Measurements from ENCODE around the gene PRRC2C.
"Not testable (repeated sequence)": the region's sequence is repeated elsewhere in the genome, so short reads cannot be mapped to it uniquely, and the experiment has no call there.

PRRC2C gene

GRCh38 chr1:171581766-171582165, 96.4 kb downstream of the PRRC2C start:
- Mint-ChIP-seq H3K36me3 (peaks cover 56% of the 10 kb centered on the region), H3K27ac (no peak overlapping the region), H3K9me3 (no peaks in the 10 kb centered on the region), H3K4me3 (no peak overlapping the region), H3K27me3 (no peaks in the 10 kb centered on the region), H3K4me1 (peaks cover 9% of the 10 kb centered on the region)
- CTCF ChIA-PET = no interaction called here
- DNase-seq = no peak

DNA sequence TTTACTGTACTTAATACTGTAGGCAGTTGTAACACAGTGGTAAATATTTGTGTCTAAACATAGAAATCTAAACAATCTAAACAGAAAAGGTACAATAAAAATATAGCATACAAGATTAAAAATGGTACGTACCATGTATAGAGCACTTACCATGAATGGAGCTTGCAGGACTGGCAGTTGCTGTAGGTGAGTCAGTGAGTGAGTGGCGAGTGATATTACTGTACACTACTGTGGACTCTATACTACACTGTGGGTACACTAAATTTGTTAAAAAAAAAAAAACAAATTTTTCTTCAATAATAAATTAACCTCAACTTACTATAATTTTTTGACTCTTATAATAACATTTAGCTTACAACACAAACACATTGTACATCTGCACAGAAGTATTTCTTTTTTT, 97.3 kb downstream of the PRRC2C start:
- no peaks in the 10 kb centered on the region for H3K27me3 Mint-ChIP-seq
- CTCF ChIA-PET = no interaction called here
- H3K4me1 Mint-ChIP-seq = peaks cover 9% of the 10 kb centered on the region
- DNase-seq = no peak
- no peak overlapping the region for H3K4me3 Mint-ChIP-seq
- H3K27ac Mint-ChIP-seq = no peak overlapping the region
- H3K36me3 Mint-ChIP-seq = peaks cover 56% of the 10 kb centered on the region
- no peaks in the 10 kb centered on the region for H3K9me3 Mint-ChIP-seq

DNA sequence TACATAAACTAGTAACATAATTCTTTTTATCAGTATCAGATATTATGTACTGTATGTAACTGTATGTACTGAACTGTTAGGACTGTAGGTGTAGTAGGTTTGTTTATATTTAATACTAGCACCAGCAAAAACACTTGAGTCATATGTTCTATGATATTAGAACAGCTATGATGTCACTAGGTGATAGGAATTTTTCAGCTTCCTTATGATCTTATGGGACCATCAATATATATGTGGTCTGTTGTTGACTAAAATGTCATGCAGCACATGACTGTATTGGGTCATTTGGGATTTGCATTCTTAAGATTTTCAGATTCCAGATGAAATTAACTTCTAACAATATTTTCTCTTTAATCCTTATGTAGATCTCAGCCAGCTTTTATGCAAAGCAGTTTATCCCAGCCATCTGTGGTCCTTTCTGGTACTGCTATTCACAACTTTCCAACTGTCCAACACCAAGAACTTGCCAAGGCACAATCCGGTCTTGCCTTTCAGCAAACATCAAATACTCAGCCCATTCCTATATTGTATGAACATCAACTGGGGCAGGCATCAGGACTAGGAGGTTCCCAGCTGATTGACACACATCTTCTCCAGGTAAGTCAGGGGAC, 98.4 kb downstream of the PRRC2C start:
- no peak overlapping the region for H3K4me3 Mint-ChIP-seq
- no peaks in the 10 kb centered on the region for H3K27me3 Mint-ChIP-seq
- H3K4me1 Mint-ChIP-seq = peaks cover 9% of the 10 kb centered on the region
- no peak overlapping the region for H3K27ac Mint-ChIP-seq
- no peak for DNase-seq
- CTCF ChIA-PET = no interaction called here
- no peaks in the 10 kb centered on the region for H3K9me3 Mint-ChIP-seq
- H3K36me3 Mint-ChIP-seq = peaks cover 53% of the 10 kb centered on the region

DNA sequence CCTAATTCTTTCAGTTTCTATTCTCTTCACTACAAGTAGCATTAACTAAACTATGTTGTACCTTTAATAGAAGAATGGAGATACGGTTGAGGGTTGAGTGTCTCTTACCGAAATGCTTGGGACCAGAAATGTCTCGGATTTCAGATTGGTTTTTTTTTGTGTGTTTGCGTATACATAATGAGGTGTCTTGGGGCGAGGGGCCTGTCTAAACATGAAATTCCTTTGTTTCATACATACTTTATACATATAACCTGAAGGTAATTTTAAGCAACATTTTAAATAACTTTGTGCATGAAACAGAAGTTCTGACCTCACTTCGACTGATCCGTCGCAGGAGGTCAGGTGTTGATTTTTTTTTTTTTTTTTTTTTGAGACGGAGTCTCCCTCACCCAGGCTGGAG, 100.4 kb downstream of the PRRC2C start:
- no peaks in the 10 kb centered on the region for H3K9me3 Mint-ChIP-seq
- H3K4me1 Mint-ChIP-seq = peaks cover 6% of the 10 kb centered on the region
- CTCF ChIA-PET = no interaction called here
- H3K36me3 Mint-ChIP-seq = peaks cover 57% of the 10 kb centered on the region
- no peak overlapping the region for H3K4me3 Mint-ChIP-seq
- H3K27ac Mint-ChIP-seq = peak overlapping the region; percentile 76
- DNase-seq = no peak
- no peaks in the 10 kb centered on the region for H3K27me3 Mint-ChIP-seq

GRCh38 chr1:171588230-171588629, 102.9 kb downstream of the PRRC2C start:
- CTCF ChIA-PET = no interaction called here
- peaks cover 70% of the 10 kb centered on the region for H3K36me3 Mint-ChIP-seq
- H3K9me3 Mint-ChIP-seq = no peaks in the 10 kb centered on the region
- no peak overlapping the region for H3K4me3 Mint-ChIP-seq
- H3K27me3 Mint-ChIP-seq = no peaks in the 10 kb centered on the region
- no peak for DNase-seq
- no peak overlapping the region for H3K27ac Mint-ChIP-seq
- H3K4me1 Mint-ChIP-seq = no peaks in the 10 kb centered on the region

DNA sequence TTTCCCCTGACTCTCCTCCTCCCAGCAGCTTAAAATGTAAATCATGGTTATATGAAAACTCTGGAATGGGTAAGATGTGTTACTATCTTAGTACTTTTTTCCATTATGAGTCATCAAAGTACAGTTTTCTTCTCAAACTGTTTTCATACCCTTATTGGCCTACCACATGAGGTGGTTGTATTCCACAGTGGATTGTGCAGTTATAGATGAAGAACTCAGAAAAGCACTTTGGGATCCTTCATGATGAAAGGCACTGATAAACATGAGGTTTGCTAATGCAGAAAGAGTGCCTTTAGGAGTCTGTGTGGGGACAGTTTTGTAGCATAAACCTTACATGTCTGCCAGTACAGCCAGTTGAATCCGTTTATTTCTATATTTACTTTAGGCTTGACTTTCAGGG, 104.7 kb downstream of the PRRC2C start:
- Mint-ChIP-seq H3K36me3 (peaks cover 71% of the 10 kb centered on the region), H3K9me3 (no peaks in the 10 kb centered on the region), H3K27ac (no peak overlapping the region), H3K4me1 (no peaks in the 10 kb centered on the region), H3K4me3 (no peak overlapping the region), H3K27me3 (no peaks in the 10 kb centered on the region)
- CTCF ChIA-PET = no interaction called here
- no peak for DNase-seq

DNA sequence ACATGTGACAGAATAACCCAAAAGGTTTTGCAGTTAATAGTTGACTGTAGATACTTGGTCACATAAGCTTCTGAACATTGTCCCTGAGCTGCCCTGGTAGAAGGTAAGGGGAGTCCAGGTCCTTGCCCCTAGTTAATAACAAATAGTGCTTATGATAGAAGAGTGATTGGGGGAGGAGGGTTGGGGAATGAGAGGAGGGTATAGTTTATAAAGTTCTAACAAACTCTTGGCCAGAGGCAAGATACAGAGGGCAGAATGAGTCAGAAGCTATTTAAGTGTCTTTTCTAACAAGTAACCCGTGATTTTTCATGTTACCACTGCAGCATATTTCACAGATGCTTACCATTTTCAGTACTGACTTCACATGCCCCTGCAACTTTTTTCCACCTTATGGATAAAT, 110.0 kb downstream of the PRRC2C start:
- H3K36me3 Mint-ChIP-seq = peaks cover 45% of the 10 kb centered on the region

DNA sequence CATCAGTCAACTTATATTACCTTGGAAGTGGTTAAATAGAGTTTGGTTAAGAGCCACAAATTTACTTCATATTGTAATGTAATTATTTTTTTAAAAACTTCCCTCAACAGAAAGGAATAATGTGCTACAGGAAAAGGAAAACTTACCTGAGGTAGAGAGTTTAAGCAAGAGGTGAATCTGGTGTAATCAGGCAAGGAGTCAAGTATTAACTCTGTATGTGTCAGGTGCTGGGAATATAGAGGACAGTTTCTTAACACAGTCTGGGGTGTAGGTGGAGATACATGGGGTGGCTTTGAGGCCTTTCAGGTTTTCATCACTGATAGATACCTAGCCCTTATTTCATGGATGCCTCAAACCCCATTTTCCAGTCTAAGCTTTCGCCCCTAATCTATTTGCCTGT, 110.8 kb downstream of the PRRC2C start:
- no peaks in the 10 kb centered on the region for H3K4me1 Mint-ChIP-seq
- no peak overlapping the region for H3K4me3 Mint-ChIP-seq
- H3K27ac Mint-ChIP-seq = no peak overlapping the region
- CTCF ChIA-PET = interaction anchor here (1.1 kb wide), 1 partner anchor 58 kb away, joined by 3 read pairs; no protein-coding TSS in a partner anchor
- no peaks in the 10 kb centered on the region for H3K9me3 Mint-ChIP-seq
- no peak for DNase-seq
- peaks cover 39% of the 10 kb centered on the region for H3K36me3 Mint-ChIP-seq
- H3K27me3 Mint-ChIP-seq = peaks cover 3% of the 10 kb centered on the region

More for the DNA sequence above, 110.0 kb downstream of the PRRC2C start:
- DNase-seq = no peak
- no peaks in the 10 kb centered on the region for H3K9me3 Mint-ChIP-seq
- no peak overlapping the region for H3K27ac Mint-ChIP-seq
- CTCF ChIA-PET = no interaction called here
- H3K4me3 Mint-ChIP-seq = no peak overlapping the region
- no peaks in the 10 kb centered on the region for H3K27me3 Mint-ChIP-seq
- no peaks in the 10 kb centered on the region for H3K4me1 Mint-ChIP-seq

GRCh38 chr1:171596705-171597104, 111.4 kb downstream of the PRRC2C start:
- Mint-ChIP-seq H3K27ac (no peak overlapping the region), H3K9me3 (no peaks in the 10 kb centered on the region)

GRCh38 chr1:171597203-171597602, 111.9 kb downstream of the PRRC2C start:
- Mint-ChIP-seq H3K4me3 (no peak overlapping the region), H3K27ac (no peak overlapping the region), H3K9me3 (no peaks in the 10 kb centered on the region), H3K27me3 (peaks cover 3% of the 10 kb centered on the region), H3K4me1 (no peaks in the 10 kb centered on the region), H3K36me3 (peaks cover 29% of the 10 kb centered on the region)
- no peak for DNase-seq
- CTCF ChIA-PET = interaction anchor here (0.7 to 1.1 kb wide), 2 partner anchors 57 to 112 kb away, joined by 3 read pairs; partner anchors contain the start of gene PRRC2C

More at GRCh38 chr1:171596705-171597104, 111.4 kb downstream of the PRRC2C start:
- no peaks in the 10 kb centered on the region for H3K4me1 Mint-ChIP-seq
- no peak for DNase-seq
- H3K36me3 Mint-ChIP-seq = peaks cover 33% of the 10 kb centered on the region
- H3K4me3 Mint-ChIP-seq = no peak overlapping the region
- peaks cover 3% of the 10 kb centered on the region for H3K27me3 Mint-ChIP-seq
- CTCF ChIA-PET = interaction anchor here (0.7 to 1.1 kb wide), 2 partner anchors 58 to 111 kb away, joined by 3 read pairs; partner anchors contain the start of gene PRRC2C

- H3K9me3 Mint-ChIP-seq, DNase-seq, H3K27me3 Mint-ChIP-seq, H3K4me3 Mint-ChIP-seq, H3K4me1 Mint-ChIP-seq, CTCF ChIA-PET, H3K27ac Mint-ChIP-seq: not testable (repeated sequence)
- H3K36me3 Mint-ChIP-seq = peaks cover 11% of the 10 kb centered on the region
Observed at GRCh38 chr1:171600310-171600709, 115.0 kb downstream of the PRRC2C start.

DNA sequence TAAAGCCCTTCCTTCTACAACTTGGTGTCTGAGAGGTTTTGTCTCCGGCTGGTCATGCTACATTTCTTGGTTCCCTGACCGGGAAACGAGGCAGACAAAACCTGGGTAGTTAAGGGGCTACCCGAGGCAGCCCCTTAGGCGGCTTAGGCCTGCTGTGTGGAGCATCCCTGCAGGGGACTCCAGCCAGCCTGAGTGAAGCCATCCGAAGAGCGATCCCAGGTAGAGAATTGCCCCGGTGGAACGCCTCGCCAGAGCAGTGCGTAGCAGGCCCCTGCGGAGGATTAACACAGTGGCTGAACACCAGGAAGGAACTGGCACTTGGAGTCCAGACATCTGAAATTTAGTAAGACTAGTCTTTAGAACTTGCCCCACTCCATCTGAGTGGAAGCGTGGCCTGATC, 115.5 kb downstream of the PRRC2C start:
- Mint-ChIP-seq H3K27ac (no peak overlapping the region), H3K36me3 (peaks cover 11% of the 10 kb centered on the region), H3K27me3 (peaks cover 3% of the 10 kb centered on the region)

GRCh38 chr1:171603042-171603441, 117.7 kb downstream of the PRRC2C start:
- CTCF ChIA-PET, DNase-seq, H3K9me3 Mint-ChIP-seq, H3K27me3 Mint-ChIP-seq, H3K4me1 Mint-ChIP-seq, H3K36me3 Mint-ChIP-seq, H3K27ac Mint-ChIP-seq, H3K4me3 Mint-ChIP-seq: not testable (repeated sequence)

More for the DNA sequence above, 115.5 kb downstream of the PRRC2C start:
- Mint-ChIP-seq H3K9me3 (no peaks in the 10 kb centered on the region), H3K4me1 (no peaks in the 10 kb centered on the region), H3K4me3 (no peak overlapping the region)
- CTCF ChIA-PET = no interaction called here
- DNase-seq = no peak

- Mint-ChIP-seq H3K4me3 (no peak overlapping the region), H3K27me3 (no peaks in the 10 kb centered on the region), H3K4me1 (no peaks in the 10 kb centered on the region), H3K27ac (no peak overlapping the region), H3K9me3 (no peaks in the 10 kb centered on the region), H3K36me3 (no peaks in the 10 kb centered on the region)
- no peak for DNase-seq
- CTCF ChIA-PET = no interaction called here
Observed at GRCh38 chr1:171606402-171606941, 121.1 kb downstream of the PRRC2C start.

- Mint-ChIP-seq H3K27ac (no peak overlapping the region), H3K27me3 (no peaks in the 10 kb centered on the region), H3K36me3 (no peaks in the 10 kb centered on the region), H3K4me1 (no peaks in the 10 kb centered on the region), H3K4me3 (no peak overlapping the region), H3K9me3 (no peaks in the 10 kb centered on the region)
- DNase-seq = no peak
- CTCF ChIA-PET = no interaction called here
Observed at GRCh38 chr1:171610385-171610784, 125.1 kb downstream of the PRRC2C start.

All from activated naive CD4-positive, alpha-beta T cell treated with anti-CD3 and anti-CD28 coated beads, Interleukin-2, amount 10 ng/mL, durations not matched to agents 7 days and 5 days (primary cell).